Measurements from ENCODE around the gene CBX2. TPM values are rescaled to one million over a fixed set of nuclear protein-coding genes. Genes with fewer than 3 reads are reported as not detected.
A peak's percentile ranks its signal among the peaks of the same experiment; 100 is the strongest.

CBX2 gene
- total and polyA plus RNA-seq, 2 of the 4 experiments (the other 2 are of a cell fraction), result 2.0 to 3.2 TPM

DNA sequence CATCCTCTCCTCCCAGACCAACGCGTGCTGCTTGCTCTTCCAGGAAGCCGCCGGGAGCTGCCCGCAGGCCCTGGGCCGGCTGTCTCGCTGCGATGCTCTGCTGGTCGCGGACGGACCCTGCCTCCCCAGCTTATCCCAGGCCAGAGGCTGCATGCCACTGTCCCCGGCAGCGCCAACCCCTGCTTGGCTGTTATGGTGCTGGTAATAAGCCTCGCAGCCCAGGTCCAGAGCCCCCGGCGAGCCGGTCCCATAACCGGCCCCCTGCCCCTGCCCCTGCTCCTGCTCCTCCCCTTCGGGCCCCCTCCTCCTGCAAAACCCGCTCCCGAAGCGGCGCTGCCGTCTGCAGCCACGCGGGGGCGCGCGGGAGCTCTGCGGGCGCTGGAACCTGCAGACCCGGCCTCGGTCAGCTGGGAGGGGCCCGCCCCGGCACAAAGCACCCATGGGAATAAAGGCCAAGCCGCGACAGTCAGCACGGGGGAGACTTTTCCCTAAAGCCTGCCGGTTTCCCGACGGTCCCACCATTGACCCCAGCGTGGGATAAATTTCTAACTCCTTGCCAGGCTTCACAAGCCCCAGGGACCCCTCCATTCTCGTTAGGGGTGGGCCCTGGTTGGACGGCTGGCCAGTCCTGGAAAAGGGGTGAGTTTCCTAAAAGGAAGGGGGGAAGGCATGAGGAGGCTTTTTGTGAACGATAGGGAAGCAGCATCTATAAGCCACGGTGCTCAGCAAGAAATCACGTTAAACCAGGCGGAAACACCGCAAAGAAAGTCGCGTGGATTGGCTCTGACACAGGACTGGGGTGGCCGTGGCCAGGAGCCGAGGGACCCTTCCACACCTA is 36.0 kb upstream of the CBX2 start:
- no peaks in the 10 kb centered on the region for H3K9me3 ChIP-seq (ENCODE audit: control insufficient read depth, insufficient read depth, low read length)
- in situ Hi-C loops (cut with MboI; ENCODE audit: low sequenced_read_pairs), result no loop called here
- 26% methylated on average over 16 of the region's 53 CpGs; no CpG with 5 or more reads in 1 of the 2 experiments for WGBS, 2 experiments (ENCODE audit: extremely low coverage in 2 of 2, insufficient read length in 1 of 2)
- no peak overlapping the region for H3K4me2 ChIP-seq (ENCODE audit: low read depth, low read length)
- H3K9me1 ChIP-seq (ENCODE audit: insufficient read depth, low read length), result no peaks in the 10 kb centered on the region
- ATAC-seq (ENCODE audit: low read depth) (peak; percentile 89), DNase-seq (peak; percentile 32)
- H3K4me1 ChIP-seq (ENCODE audit: control insufficient read depth, insufficient read depth, low read length), result no peaks in the 10 kb centered on the region
- H3K14ac ChIP-seq (replicated peaks; ENCODE audit: low read depth, low read length), result no peak overlapping the region
- H3K23ac ChIP-seq (ENCODE audit: low read depth, low read length), result no peak overlapping the region
- H2BK120ac ChIP-seq (ENCODE audit: low read depth, low read length), result no peak overlapping the region
- H4K5ac ChIP-seq (ENCODE audit: low read depth, low read length), result no peak overlapping the region
- H4K20me1 ChIP-seq (ENCODE audit: insufficient read depth, low read length), result no peaks in the 10 kb centered on the region
- peak overlapping the region; percentile 23 for H2AK9ac ChIP-seq (replicated peaks; ENCODE audit: low read depth, low read length, poor library complexity)
- intact Hi-C loops (cut with micrococcal nuclease), result no loop called here
- H3K9ac ChIP-seq (ENCODE audit: low read depth, low read length), result no peak overlapping the region
- H2BK5ac ChIP-seq (ENCODE audit: low read depth, low read length, poor library complexity, severe bottlenecking), result no peak overlapping the region
- no peaks in the 10 kb centered on the region for H3K79me1 ChIP-seq (ENCODE audit: low read depth in 1 of 2, low read length in 2 of 2)
- peaks cover 70% of the 10 kb centered on the region for H3K27me3 ChIP-seq (ENCODE audit: control insufficient read depth, insufficient read depth, low read length)
- no peak overlapping the region for H3K27ac ChIP-seq (ENCODE audit: insufficient read depth, low read length)
- H2BK20ac ChIP-seq (ENCODE audit: low read depth, low read length), result no peak overlapping the region
- H2AFZ ChIP-seq (replicated peaks; ENCODE audit: low read length, poor library complexity), result peak overlapping the region; percentile 74
- ChIA-PET CTCF (interaction anchor here (0.7 kb wide), 1 partner anchor 14 kb away, joined by 3 read pairs; no protein-coding TSS in a partner anchor), POLR2A (ENCODE audit: unreplicated experiment) (no interaction called here)
- no peak overlapping the region for H2BK15ac ChIP-seq (ENCODE audit: low read depth, low read length)
- H3K18ac ChIP-seq (ENCODE audit: low read depth, low read length), result no peak overlapping the region
- H4K8ac ChIP-seq (ENCODE audit: low read depth in 2 of 2, low read length in 2 of 2), result no peak overlapping the region
- BruUV-seq (replicated peaks), result no TSS peak
- H3K4ac ChIP-seq (ENCODE audit: low read depth, low read length), result no peak overlapping the region
- H3K56ac ChIP-seq (ENCODE audit: extremely low read depth, insufficient read depth, low read length), result no peak overlapping the region
- H3K36me3 ChIP-seq (ENCODE audit: control insufficient read depth, insufficient read depth, low read length), result no peaks in the 10 kb centered on the region
- no peak overlapping the region for H4K91ac ChIP-seq (ENCODE audit: insufficient read depth, low read depth, low read length)
- dilution Hi-C loops (cut with HindIII; ENCODE audit: low sequenced_read_pairs, unreplicated experiment), result no loop called here
- H2AK5ac ChIP-seq (ENCODE audit: low read depth, low read length), result no peak overlapping the region
- no peak overlapping the region for H3K4me3 ChIP-seq (ENCODE audit: insufficient read depth, low read depth, low read length)
- TF ChIP-seq FOS (IDR thresholded peaks at IDR 0.05; ENCODE audit: low read depth, low read length), result no peak
- TF ChIP-seq CHD1 (IDR thresholded peaks at IDR 0.05; ENCODE audit: low read depth, low read length), result no peak
- no peak for TF ChIP-seq NFE2L2 (IDR thresholded peaks at IDR 0.05; ENCODE audit: low read depth, low read length)
- TF ChIP-seq SMC3 (IDR thresholded peaks at IDR 0.05; ENCODE audit: low read depth, low read length), result peak; percentile 74
- peak; percentile 77 for TF ChIP-seq MAZ (IDR thresholded peaks at IDR 0.05; ENCODE audit: borderline replicate concordance, low read depth, low read length)
- TF ChIP-seq, protein P1, sequence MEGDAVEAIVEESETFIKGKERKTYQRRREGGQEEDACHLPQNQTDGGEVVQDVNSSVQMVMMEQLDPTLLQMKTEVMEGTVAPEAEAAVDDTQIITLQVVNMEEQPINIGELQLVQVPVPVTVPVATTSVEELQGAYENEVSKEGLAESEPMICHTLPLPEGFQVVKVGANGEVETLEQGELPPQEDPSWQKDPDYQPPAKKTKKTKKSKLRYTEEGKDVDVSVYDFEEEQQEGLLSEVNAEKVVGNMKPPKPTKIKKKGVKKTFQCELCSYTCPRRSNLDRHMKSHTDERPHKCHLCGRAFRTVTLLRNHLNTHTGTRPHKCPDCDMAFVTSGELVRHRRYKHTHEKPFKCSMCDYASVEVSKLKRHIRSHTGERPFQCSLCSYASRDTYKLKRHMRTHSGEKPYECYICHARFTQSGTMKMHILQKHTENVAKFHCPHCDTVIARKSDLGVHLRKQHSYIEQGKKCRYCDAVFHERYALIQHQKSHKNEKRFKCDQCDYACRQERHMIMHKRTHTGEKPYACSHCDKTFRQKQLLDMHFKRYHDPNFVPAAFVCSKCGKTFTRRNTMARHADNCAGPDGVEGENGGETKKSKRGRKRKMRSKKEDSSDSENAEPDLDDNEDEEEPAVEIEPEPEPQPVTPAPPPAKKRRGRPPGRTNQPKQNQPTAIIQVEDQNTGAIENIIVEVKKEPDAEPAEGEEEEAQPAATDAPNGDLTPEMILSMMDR (conservative IDR thresholded peaks at IDR 0.05; ENCODE audit: low read depth, low read length), result peak; percentile 85
- TF ChIP-seq RFX5 (IDR thresholded peaks at IDR 0.05; ENCODE audit: low read depth, low read length), result no peak
- no peak for TF ChIP-seq BHLHE40 (IDR thresholded peaks at IDR 0.05; ENCODE audit: low read depth, low read length)
- TF ChIP-seq MAFK (IDR thresholded peaks at IDR 0.05; ENCODE audit: low read depth, low read length), result no peak
- peak; percentile 67 for TF ChIP-seq RAD21 (IDR thresholded peaks at IDR 0.05; ENCODE audit: low read length)
- no peak for TF ChIP-seq MXI1 (IDR thresholded peaks at IDR 0.05; ENCODE audit: borderline replicate concordance, low read depth, low read length)
- TF ChIP-seq, protein P2, sequence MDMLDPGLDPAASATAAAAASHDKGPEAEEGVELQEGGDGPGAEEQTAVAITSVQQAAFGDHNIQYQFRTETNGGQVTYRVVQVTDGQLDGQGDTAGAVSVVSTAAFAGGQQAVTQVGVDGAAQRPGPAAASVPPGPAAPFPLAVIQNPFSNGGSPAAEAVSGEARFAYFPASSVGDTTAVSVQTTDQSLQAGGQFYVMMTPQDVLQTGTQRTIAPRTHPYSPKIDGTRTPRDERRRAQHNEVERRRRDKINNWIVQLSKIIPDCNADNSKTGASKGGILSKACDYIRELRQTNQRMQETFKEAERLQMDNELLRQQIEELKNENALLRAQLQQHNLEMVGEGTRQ (IDR thresholded peaks at IDR 0.05; ENCODE audit: low read depth, low read length), result 0 out of 2 replicates have a peak, but pooled peaks have one; percentile 15
- TF ChIP-seq, protein P3, sequence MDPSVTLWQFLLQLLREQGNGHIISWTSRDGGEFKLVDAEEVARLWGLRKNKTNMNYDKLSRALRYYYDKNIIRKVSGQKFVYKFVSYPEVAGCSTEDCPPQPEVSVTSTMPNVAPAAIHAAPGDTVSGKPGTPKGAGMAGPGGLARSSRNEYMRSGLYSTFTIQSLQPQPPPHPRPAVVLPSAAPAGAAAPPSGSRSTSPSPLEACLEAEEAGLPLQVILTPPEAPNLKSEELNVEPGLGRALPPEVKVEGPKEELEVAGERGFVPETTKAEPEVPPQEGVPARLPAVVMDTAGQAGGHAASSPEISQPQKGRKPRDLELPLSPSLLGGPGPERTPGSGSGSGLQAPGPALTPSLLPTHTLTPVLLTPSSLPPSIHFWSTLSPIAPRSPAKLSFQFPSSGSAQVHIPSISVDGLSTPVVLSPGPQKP (IDR thresholded peaks at IDR 0.05; ENCODE audit: borderline replicate concordance, low read depth, low read length), result no peak
- TF ChIP-seq POLR2A (IDR thresholded peaks at IDR 0.05; ENCODE audit: low read depth, low read length), result no peak
- TF ChIP-seq RCOR1 (IDR thresholded peaks at IDR 0.05; ENCODE audit: insufficient replicate concordance, low read length), result no peak
